Measurements from ENCODE around the gene WDR55.
"Not testable (repeated sequence)": the region's sequence is repeated elsewhere in the genome, so short reads cannot be mapped to it uniquely, and the experiment has no call there.

DNA sequence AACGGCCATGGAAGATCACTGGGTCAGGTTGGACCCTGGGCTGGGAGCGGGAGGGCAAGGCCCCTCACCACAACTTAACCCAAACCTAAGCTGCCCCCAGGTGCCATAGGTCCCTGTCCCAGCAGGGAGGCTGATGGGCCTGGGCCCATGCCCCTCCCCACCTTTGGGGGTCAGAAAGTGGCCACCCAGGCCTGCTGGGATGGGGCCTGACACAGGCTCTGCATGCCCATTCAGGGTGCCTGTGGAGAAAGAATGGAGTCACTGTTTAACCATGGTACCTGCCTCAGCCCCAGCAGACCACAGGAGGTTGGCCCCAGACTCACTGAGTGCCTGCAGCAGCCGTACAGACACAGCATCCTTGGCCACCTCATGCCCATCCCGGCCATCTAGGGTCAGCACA, 6.3 kb downstream of the WDR55 start:
- TF ChIP-seq, protein P1, sequence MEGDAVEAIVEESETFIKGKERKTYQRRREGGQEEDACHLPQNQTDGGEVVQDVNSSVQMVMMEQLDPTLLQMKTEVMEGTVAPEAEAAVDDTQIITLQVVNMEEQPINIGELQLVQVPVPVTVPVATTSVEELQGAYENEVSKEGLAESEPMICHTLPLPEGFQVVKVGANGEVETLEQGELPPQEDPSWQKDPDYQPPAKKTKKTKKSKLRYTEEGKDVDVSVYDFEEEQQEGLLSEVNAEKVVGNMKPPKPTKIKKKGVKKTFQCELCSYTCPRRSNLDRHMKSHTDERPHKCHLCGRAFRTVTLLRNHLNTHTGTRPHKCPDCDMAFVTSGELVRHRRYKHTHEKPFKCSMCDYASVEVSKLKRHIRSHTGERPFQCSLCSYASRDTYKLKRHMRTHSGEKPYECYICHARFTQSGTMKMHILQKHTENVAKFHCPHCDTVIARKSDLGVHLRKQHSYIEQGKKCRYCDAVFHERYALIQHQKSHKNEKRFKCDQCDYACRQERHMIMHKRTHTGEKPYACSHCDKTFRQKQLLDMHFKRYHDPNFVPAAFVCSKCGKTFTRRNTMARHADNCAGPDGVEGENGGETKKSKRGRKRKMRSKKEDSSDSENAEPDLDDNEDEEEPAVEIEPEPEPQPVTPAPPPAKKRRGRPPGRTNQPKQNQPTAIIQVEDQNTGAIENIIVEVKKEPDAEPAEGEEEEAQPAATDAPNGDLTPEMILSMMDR (IDR thresholded peaks at IDR 0.05): not testable (repeated sequence)
- TF ChIP-seq POLR2A (IDR thresholded peaks at IDR 0.05): not testable (repeated sequence)
